ENCODE measurements around the gene BRD3. TPM values are rescaled to one million over a fixed set of nuclear protein-coding genes. Genes with fewer than 3 reads are reported as not detected.

BRD3 gene
- total RNA-seq, 1 donor from 2014 or later, result 98.1 TPM

DNA sequence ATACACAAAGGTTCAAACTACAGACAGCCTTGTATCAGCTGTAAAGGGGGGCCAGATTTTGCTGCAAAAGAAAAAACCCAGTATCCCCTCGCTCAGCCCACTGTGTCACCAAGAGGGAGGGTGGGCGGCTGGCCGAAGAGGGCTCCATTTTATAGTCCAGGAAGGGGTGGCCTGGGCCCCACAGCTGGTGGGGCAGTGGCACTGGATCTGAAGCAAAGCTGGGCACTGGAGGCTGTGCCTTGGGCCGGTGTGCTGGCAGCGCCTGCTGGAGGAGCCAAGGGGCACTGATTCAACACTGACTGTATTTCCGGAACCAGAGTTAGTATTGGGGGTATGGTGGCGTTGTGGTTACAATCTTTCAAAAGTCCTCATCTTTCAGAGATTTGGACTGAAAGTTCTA, 9.1 kb downstream of the BRD3 start:
- TF ChIP-seq, protein P1, sequence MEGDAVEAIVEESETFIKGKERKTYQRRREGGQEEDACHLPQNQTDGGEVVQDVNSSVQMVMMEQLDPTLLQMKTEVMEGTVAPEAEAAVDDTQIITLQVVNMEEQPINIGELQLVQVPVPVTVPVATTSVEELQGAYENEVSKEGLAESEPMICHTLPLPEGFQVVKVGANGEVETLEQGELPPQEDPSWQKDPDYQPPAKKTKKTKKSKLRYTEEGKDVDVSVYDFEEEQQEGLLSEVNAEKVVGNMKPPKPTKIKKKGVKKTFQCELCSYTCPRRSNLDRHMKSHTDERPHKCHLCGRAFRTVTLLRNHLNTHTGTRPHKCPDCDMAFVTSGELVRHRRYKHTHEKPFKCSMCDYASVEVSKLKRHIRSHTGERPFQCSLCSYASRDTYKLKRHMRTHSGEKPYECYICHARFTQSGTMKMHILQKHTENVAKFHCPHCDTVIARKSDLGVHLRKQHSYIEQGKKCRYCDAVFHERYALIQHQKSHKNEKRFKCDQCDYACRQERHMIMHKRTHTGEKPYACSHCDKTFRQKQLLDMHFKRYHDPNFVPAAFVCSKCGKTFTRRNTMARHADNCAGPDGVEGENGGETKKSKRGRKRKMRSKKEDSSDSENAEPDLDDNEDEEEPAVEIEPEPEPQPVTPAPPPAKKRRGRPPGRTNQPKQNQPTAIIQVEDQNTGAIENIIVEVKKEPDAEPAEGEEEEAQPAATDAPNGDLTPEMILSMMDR (IDR thresholded peaks at IDR 0.05; ENCODE audit: unreplicated experiment), result no peak
- H3K9me3 Mint-ChIP-seq (ENCODE audit: low read depth), result no peaks in the 10 kb centered on the region
- no peaks in the 10 kb centered on the region for H3K27me3 Mint-ChIP-seq
- H3K4me3 Mint-ChIP-seq (ENCODE audit: low read depth), result no peak overlapping the region
- peak overlapping the region; percentile 74 for H3K27ac Mint-ChIP-seq
- no peaks in the 10 kb centered on the region for H3K36me3 Mint-ChIP-seq (ENCODE audit: insufficient read depth)
- no peak for DNase-seq (ENCODE audit: low spot score, unreplicated experiment)
- H3K4me1 Mint-ChIP-seq (ENCODE audit: low read depth), result peaks cover 26% of the 10 kb centered on the region

- Mint-ChIP-seq H3K36me3 (ENCODE audit: insufficient read depth) (no peaks in the 10 kb centered on the region), H3K27ac (peak overlapping the region; percentile 71), H3K27me3 (no peaks in the 10 kb centered on the region), H3K4me1 (ENCODE audit: low read depth) (peaks cover 22% of the 10 kb centered on the region), H3K9me3 (ENCODE audit: low read depth) (no peaks in the 10 kb centered on the region), H3K4me3 (ENCODE audit: low read depth) (no peak overlapping the region)
- TF ChIP-seq, protein P1 (IDR thresholded peaks at IDR 0.05; ENCODE audit: unreplicated experiment), result no peak
- no peak for DNase-seq (ENCODE audit: low spot score, unreplicated experiment)
Observed at GRCh38 chr9:134057751-134058701, 9.8 kb downstream of the BRD3 start.

DNA sequence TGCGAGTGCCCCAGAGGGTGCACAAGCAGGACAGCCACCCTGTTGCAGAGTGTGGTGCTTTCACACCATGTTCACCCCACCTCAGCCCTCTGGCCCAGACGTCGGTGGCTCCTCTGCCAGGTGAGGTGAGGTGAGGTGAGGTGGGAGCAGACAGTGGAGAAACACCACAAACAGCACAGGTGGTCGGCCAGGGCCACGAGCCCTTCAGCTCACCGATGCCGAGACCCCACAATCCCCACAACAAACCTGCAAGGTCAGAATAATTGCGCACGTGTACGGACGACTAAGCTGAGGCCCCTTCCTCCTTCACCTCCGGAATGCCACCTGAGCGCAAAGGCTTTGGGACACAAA, 10.5 kb downstream of the BRD3 start:
- Mint-ChIP-seq H3K27me3 (no peaks in the 10 kb centered on the region), H3K36me3 (ENCODE audit: insufficient read depth) (no peaks in the 10 kb centered on the region), H3K4me1 (ENCODE audit: low read depth) (peaks cover 19% of the 10 kb centered on the region), H3K27ac (peak overlapping the region; percentile 71), H3K9me3 (ENCODE audit: low read depth) (no peaks in the 10 kb centered on the region), H3K4me3 (ENCODE audit: low read depth) (no peak overlapping the region)
- DNase-seq (ENCODE audit: low spot score, unreplicated experiment), result no peak
- TF ChIP-seq, protein P1 (IDR thresholded peaks at IDR 0.05; ENCODE audit: unreplicated experiment), result no peak

DNA sequence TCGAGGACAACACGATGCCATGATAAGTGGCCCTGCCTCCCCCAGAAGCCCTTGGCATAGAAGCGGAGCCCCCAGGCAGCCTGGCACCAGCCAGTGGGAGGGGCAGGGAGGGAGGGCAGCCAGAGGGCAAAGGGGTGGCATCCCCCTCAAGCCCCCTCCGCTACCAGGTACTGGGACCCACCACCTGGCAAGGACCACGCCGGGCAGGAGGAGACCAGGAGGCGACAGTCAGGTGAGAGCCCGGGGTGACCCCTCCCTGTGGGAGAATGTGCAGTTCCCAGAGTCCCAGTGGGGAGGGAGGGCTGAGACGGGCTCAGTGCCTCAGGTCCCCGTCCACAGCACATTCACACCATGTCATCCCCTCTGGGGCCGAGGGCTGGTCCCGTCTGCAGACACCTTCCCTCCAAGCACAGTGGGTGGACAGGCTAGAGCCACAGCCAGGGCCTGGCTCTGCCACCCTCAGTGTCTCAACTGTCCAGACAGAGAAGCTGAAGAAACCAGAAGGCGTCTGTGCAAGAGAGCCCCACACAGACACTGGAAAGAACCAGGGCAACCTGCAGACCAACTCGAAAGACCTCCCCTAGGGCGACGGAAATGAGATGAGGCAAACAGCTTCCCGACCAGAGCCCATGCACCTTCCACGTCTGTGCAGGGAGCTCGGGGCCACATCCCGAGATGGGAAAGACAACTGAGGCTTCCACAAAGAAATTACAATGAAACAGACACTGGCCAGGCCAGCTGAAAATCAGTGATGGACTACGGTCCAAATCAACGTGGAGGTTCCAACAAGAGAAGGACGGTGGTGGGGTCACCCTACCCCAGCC, 11.1 kb downstream of the BRD3 start:
- TF ChIP-seq, protein P1 (IDR thresholded peaks at IDR 0.05; ENCODE audit: unreplicated experiment), result no peak
- DNase-seq (ENCODE audit: low spot score, unreplicated experiment), result no peak
- no peak overlapping the region for H3K4me3 Mint-ChIP-seq (ENCODE audit: low read depth)
- H3K4me1 Mint-ChIP-seq (ENCODE audit: low read depth), result peaks cover 18% of the 10 kb centered on the region
- H3K27me3 Mint-ChIP-seq, result no peaks in the 10 kb centered on the region
- H3K27ac Mint-ChIP-seq, result peak overlapping the region; percentile 71
- no peaks in the 10 kb centered on the region for H3K36me3 Mint-ChIP-seq (ENCODE audit: insufficient read depth)
- no peaks in the 10 kb centered on the region for H3K9me3 Mint-ChIP-seq (ENCODE audit: low read depth)

DNA sequence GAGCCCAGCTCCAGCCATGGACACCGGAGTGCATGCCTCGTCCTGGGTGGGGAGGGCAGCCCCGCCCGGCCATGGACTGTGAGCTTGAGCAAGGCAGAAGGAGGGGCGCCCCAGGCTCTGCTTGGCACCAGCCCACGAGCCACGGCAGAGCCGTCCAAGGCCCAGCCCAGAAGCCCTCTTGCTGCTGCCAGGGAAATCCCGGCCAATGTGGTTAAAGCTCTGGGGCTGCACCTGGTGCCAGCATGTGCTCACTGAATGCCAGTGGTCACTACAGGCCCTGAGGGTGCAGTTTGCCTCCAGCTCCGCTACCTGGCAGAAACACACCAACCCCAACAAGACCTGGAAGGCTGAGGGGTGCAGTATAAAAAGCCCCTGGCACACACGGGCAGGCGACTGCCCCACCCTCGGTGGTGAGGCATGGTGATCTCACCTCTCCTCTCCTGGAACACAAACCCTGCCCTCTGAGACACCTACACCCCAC, 11.8 kb downstream of the BRD3 start:
- no peak overlapping the region for H3K4me3 Mint-ChIP-seq (ENCODE audit: low read depth)
- no peaks in the 10 kb centered on the region for H3K9me3 Mint-ChIP-seq (ENCODE audit: low read depth)
- peaks cover 18% of the 10 kb centered on the region for H3K4me1 Mint-ChIP-seq (ENCODE audit: low read depth)
- TF ChIP-seq, protein P1 (IDR thresholded peaks at IDR 0.05; ENCODE audit: unreplicated experiment), result no peak
- H3K36me3 Mint-ChIP-seq (ENCODE audit: insufficient read depth), result peaks cover 5% of the 10 kb centered on the region
- no peaks in the 10 kb centered on the region for H3K27me3 Mint-ChIP-seq
- no peak overlapping the region for H3K27ac Mint-ChIP-seq
- DNase-seq (ENCODE audit: low spot score, unreplicated experiment), result no peak

Data from progenitor cell of endocrine pancreas (in vitro differentiated cells).